GM21619 (cell line): ENCODE measurements around the gene PABPN1.
"Not testable (repeated sequence)": the region's sequence is repeated elsewhere in the genome, so short reads cannot be mapped to it uniquely, and the experiment has no call there.

Source experiments
- ATAC-seq: cut with Tn5 transposase; IDR thresholded peaks from one replicate; pipeline ENCODE4 v1.9.1; 2021; ENCODE audit not compliant: unreplicated experiment

Gene PABPN1, protein sequence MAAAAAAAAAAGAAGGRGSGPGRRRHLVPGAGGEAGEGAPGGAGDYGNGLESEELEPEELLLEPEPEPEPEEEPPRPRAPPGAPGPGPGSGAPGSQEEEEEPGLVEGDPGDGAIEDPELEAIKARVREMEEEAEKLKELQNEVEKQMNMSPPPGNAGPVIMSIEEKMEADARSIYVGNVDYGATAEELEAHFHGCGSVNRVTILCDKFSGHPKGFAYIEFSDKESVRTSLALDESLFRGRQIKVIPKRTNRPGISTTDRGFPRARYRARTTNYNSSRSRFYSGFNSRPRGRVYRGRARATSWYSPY

DNA sequence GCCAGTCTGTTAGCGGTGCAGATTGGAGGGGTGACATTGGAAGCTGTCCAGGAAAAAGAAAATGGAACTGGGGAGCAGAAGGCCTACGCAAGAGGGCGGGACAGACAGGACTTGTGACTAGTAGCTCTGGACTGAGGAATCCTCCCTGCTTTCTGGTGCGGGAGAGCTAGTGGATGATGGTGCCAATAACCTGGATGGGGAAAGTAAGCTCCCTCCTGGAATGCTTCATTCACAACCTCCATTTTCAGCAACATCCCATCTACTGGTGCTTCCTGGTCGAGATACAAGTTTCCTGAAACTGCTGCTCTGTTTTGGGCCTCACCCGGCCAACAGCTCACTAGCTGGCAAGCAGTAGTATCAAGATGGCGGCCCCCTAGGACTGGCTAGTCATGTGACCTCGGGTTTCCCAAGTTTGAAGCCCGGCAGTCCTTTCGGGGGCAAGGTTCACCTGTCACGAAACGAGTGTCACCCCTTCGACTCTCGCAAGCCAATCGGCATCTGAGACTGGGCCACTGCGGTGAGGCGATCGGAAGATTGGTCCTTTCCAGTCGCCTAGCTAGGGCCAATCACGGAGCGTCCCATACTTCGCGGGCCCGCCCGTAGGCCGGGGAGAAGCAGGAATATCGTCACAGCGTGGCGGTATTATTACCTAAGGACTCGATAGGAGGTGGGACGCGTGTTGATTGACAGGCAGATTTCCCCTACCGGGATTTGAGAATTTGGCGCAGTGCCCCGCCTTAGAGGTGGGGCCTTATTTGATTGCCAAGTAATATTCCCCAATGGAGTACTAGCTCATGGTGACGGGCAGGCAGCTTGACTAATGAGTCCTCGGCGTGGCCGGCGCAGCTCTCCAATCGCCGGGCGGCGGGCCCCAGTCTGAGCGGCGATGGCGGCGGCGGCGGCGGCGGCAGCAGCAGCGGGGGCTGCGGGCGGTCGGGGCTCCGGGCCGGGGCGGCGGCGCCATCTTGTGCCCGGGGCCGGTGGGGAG is at the start of gene PABPN1:
PABPN1 (plus strand) TSS at position 874 of the 988 bp plus-strand sequence; CDS start at position 887, 13 bp downstream.
- ATAC-seq, result peak; percentile 90

DNA sequence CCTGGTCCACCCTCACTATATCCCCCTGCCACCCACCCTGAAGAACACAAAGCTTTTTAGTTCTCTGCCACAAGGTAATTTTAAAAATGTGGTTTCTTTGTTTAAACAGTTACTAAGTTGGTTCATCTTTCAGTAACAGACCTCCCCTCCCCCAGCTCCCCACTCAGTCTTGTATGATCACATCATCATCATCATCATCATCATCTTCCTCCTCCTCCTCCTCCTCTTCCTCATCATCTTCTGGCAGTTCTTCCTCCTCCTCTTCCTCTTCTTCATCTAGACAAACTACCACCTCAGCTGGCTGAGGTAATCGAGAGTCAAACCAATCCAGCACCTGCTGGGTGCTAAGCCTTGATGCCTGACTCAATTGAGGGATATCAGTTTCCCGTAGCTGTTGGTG is 45.8 kb upstream of the PABPN1 start:
- no peak for ATAC-seq

DNA sequence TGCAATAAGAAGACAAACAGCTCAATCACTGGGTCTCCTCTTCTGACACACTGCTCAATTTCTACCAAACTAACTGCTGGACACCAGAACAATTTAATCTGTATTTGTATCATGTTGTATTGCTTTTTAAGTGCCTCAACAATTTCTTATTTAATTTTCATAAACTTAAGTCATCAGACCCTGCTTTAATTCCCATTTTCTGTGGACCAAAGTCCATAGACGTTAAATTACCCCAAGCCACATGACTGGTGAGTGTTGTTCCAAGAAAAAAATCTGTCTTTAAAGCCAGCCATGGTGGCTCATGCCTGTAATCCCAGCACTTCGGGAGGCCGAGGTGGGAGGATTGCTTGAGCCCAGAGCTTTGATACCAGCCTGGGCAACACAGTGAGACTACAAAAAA is 44.1 kb upstream of the PABPN1 start:
- ATAC-seq, result no peak

DNA sequence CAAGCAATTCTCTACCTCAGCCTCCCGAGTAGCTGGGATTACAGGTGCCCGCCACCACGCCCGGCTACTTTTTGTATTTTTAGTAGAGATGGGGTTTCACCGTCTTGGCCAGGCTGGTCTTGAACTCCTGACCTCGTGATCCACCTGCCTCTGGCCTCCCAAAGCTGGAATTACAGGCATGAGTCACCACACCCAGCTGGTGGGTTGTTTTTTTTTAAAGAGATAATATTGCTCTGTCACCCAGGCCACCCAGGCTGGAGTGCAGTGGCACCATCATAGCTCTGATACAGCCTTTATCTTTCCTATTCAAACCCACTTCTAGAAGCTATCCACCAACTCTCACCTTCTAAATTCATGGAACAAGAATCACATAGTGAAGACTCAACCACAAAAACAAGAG is 43.3 kb upstream of the PABPN1 start:
- not testable (repeated sequence) for ATAC-seq

DNA sequence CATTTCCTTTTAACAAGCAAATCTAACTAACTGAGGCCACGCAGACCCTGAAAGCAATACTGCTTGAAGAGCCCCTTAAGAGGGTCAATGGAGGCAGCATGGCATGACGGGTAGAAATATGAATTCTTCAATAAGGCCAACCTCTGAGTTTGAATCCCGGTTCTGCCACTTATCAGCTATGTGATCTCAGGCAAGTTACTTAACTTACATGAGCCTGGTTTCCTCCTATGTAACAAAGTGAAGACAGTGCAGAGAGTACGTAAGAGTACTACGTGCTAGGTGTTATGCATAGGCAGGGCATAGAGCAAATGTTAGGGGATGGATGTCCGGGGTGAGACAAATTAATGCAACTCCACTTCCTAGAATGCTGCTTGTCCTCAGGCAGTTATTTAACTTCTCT is 40.0 kb upstream of the PABPN1 start:
- ATAC-seq, result no peak

DNA sequence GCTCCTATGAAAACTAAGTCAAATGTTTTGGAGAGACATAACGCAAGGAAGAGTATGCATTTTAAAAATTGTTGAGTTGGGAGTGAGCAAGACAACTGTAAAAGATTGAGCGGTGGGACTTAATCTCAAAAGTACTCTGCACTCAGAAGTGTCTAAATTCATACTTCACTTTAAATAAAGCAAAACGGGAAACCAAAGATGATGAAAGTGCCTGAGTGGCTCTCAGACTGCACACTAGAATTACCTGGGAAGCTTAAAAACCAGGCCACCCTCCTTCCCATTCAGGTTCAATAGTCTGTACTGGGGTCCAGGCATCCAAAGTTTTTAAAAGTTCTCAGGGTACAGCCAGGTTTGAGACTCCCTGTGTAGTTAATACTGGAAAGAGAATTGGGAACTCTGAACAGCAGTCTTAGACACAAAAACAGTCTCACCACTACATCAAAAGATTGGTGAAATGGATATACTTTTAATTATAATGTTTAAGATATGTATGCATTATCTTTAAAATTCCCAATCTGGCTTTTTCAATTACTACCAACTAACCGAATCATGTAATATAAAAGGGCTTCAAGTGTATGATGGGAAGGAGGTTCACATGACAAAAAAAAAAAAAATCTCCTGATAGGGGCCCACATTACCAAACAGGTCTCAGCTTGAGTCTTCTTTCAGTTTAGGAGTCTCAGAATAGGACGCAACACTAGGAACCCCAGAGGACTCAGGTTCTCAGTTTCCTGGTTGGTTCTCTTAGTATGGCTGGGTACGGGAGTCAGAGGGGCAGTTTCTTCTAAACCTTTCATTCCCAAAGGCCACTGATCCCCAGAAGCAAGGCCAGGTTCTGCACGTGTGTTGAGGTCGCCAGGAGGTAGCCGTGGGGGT is 36.4 kb upstream of the PABPN1 start:
- no peak for ATAC-seq

DNA sequence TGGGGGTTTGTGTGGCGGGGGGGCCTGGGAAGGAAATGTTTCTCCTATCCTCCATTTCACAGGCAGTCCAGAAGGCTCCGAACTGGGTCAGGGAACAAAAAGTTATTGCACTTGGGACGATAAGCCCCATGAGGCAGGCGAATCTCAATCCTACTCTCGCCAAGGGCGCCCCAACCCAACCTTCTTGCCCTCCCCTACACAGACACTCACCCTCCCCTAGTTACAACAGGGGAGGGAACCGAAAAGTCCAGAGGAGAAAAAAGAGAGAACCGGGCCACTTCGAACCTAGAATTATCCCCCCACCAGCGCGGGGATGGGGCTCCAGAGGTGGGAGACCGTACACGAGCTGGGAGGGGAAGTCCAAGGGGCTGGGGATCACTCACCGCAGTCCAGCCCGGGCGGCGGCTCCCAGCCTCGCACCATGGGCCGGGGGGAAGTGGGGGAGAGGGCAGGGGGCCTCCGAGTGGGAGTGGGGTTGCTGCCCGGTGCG is 35.7 kb upstream of the PABPN1 start:
- peak; percentile 20 for ATAC-seq

DNA sequence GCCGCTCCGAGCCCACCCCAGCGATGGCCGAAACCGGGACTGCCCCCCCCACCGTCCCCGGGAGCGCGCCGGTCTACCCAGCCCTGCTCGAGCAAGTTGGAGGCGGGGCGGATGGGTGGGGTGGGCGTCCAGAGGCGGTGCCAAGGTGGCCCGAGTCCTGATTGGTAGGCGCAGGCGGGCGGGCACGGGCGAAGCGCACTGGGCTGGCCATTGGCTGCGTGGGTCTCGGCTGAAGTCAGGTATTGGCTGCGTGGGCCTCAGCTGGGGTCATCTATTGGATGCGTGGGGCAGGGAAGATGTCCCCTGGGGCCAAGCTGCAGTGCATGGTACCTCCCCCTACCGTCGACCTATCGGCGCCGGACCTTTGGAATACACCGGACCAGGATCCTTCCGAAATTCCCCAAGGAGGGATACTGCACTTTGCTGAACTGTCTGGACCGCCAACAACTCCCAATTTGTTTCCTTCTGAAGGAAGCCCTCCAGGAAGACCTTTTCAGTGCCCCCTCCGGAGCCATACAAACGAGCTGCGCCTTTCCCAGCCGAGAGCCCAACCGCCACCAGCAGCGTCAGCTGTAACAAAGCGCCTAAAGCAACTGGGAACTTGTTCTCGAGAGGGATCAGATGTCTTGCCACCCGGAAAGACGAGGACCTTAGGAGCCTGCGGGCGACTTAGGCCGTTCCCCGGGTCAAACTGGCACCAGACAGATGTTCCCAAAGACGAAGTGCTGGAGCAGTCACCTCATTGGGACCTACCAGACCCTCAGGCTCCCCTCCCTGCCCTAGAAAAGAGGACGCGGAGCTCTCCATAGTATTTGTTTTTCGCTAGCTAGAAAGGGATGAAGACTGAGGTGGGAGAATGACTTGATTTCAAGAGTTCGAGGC is 35.0 kb upstream of the PABPN1 start, which contains the start of gene HOMEZ:
HOMEZ (minus strand) TSS at position 113 of the 882 bp plus-strand sequence. CDS start 180 bp downstream, outside the sequence.
- peak; percentile 96 for ATAC-seq

DNA sequence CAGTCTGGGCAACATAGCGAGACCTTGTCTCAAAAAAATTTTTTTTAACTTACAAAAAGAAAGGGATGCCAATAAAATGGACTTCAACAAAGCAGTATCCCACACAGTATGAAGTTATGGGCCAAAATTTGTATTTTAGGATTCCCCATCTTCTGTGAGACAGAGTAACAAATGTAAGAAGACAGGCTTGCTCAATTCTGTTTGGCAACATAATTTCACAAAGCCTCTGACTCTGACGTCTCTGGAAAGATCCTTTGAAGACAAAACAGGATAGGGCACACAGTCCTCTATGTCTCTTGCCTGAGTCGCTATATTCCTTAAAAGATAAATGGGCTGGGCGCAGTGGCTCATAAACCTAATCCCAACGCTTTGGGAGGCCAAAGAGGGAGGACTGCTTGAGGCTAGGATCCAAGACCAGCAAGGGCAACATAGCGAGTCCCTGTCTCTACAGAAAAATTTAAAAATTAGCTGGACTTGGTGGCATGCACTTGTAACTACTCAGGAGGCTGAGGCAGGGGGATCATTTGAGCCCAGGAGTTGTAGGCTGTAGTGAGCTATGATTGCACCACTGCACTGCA is 34.3 kb upstream of the PABPN1 start:
- ATAC-seq, result no peak

DNA sequence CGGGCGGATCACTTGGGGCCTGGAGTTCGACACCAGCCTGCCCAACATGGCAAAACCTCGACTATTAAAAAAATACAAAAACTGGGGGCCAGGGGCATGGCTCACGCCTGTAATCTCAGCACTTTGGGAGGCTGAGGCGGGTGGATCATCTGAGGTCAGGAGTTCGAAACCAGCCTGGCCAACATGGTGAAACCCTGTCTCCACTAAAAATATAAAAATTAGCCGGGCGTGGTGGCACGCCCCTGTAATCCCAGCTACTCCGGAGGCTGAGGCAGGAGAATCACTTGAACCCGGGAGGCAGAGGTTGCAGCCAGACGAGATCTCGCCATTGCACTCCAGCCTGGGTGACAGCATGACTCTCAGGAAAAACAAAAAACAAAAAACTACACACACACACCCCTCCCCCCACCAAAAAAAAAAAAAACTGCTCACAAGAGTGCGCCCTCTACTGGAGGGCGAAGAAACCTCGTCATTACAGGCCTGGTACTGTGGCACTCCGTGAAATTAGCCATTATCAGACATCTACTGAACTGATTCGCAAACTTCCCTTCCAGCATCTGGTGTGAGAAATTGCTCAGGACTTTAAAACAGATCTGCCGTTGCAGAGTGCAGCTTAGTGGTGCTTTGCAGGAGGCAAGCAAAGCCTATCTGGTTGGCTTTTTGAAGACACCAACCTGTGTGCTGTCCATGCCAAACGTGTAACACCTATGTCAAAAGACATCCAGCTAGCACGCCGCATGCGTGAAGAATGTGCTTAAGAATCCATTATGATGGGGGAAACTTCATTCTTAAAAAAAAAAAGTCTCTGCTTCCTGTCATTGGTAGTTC is 26.3 kb upstream of the PABPN1 start:
- ATAC-seq, result no peak

DNA sequence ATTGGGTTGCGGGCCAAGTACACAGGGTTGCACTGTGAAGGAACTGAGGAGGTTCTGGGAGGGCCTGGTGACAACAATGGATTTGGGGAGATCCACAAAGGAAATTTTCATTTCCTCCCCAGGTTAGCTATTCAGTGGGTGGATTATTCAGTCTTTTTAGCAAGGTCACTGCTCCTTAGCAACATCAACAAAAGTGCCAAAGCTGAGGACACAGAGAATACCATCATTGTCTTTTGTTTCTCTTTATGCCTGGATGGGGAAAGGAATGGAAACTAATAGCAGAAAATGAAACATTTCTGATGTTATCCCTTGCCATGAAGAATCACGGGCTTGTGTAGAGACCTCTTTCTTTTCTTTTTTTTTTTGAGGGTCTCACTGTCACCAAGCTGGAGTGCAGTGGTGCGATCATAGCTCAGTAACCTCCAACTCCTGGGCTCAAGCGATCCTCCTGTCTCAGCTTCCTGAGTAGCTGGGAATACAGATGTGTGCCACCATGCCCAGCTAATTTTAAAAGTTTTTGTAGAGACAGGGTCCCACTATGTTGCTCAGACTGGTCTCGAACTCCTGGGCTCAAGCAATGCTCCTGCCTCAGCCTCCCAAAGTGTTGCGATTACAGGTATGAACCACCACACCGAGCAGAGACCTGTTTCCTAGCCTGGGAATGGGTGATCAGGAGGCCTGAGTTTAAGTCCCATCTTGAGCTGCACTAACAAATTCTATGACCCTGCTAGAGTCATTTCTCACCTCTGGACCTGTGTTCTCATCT is 25.1 kb upstream of the PABPN1 start:
- ATAC-seq, result no peak

DNA sequence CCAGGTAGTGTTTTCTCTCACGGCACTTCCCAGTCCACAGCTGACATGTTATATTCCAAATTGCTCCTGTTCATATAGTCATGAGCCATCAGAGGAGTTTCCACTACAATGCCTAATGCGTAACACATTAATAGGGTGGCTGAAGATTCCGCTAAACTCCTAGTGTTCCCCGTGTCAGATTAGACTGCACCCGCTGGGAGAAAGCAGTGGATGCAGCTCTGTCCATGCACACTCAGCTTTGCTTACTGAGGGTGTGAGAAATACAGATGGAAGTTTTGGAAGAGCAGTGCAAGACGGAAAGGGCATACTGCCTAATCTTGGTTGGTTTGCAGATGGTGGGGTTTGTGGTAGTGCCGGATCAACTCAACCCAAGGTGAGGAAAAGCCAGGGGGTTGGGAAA is 24.2 kb upstream of the PABPN1 start:
- ATAC-seq, result no peak

DNA sequence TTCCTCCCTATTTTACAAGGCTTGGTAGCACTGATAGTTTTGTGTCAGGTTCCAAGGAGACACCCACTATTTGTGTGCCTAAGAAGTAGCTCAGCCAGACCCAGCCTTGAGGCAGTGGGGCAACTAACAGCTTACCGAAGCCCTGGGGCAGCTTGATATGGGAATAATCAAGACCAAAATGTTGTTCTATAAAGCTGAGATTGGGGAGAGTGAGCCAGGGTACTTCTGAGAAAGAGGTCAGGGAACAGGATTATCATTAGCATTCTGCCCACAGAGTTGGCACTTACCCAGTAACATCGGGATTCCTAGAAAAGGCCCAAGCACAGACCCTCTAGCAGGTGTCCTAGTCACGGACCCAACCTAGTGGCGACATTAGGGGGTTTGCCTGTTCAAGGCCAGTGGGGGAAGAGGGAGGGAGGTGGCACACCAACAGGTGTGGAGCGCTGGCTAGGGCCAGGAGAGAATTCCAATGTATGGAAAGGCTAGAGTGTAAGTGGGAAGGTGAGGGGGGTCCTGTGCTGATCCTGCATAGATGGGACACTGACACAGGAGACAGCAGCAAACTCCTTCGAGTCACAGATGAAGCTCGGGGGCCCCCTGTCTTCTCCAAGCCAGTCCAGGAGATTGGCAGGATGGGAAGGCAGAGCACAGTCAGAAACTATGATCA is 23.5 kb upstream of the PABPN1 start:
- ATAC-seq, result no peak

DNA sequence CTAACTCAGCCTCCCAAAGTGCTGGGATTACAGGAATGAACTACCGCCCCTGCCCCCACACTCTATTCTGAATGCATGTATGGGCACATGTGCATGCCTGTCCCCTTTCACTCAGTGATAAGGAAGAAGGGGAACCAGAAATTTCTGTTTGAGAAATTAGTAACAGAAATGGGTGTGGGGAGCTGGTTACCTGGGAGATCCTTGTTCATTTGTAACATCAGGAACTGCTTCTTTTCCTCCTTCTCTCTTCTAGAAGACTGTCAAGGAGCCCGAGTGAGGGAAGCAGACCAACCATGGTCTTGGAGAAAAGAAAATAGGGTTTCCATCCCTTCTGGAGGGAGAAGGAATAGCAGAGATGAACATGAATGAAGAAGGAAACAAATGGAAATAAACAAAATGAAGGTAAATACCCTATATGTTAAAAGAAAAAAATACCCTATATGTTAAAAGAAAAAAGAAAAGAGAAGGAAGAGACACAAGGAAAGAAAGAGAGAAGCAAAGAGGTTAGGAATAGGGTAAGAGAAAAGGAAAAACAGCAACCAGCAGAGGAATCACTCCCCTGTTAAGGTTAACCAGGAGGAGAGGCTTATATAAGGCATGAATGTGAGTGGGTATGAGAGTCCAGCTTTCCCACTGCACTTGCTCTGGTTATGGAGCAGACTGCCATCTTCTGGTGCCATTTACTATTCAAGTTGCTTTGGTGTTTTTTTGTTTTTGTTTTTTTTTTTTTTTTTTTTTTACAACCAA is 21.9 kb upstream of the PABPN1 start:
- ATAC-seq, result no peak

DNA sequence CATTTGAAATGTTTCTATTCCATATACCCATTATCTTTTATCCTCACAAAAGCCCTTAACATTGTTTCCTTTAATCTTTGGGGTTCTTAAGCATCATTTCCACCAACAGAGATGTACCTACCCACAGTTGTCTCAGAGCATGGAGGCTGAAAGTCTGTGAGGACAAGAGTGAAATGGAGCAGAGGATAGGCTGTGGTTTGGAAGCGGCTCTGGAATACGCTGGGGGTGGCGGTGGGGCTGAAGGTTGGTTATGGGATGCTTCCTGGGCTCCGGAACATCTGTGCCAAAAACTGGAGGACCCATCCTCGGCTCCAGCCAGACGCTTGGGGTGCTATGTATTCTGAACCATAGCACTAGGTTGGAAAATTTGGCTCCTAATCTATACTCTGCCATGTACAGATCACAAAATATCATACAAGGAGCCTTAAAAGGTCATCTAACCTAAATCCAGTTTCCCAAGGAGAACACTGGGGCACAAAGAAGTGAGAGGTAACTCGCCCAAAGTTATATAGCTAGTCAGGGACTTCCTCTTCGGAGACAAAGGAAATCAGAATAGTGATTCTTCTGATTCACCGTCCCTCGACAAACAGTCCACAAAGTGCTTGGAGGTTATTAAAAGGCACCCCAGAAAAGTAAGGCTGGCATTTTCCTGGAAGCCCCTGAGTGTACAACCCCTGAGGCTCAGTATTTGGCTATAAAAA is 21.1 kb upstream of the PABPN1 start:
- ATAC-seq, result no peak

DNA sequence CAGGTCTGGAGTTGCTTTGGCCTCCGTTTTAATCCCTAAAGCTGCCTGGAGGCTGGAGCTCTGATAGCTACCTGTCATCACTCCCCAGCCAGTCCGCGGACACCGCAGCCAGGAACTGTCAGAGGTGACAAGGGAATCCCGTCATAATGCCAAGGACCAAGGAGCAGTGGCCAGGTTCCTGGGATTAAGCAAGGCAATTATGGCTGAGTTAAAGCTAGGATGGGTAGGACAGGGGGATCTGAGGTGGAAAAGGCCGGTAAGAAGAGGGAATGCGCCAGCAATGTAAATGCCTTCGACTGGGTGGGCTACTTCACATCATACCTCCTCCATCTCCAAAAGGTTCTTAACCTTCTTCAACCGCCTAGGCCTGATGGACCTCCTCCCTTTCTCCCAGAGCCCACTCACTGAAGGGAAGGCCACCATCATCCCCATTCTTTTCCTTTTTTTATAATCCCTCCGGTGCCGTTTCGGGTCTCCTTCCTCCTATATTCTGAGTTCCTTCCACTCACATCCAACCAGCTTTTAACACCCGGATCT is 20.5 kb upstream of the PABPN1 start:
- ATAC-seq, result no peak
